Activated CD4-positive, alpha-beta T cell treated with anti-CD3 and anti-CD28 coated beads, Interleukin-10, Interleukin-2, amounts not matched to agents 100 ng/mL and 50 ng/mL, durations not matched to agents 16 hours and 8 hours (primary cell): ENCODE data around the gene ASRGL1.
"Not testable (repeated sequence)": the region's sequence is repeated elsewhere in the genome, so short reads cannot be mapped to it uniquely, and the experiment has no call there.

Experiments used
- DNase-seq: peaks from one replicate; pipeline ENCODE4 v3.0.0-alpha.2; 2020

The ASRGL1 gene

GRCh38 chr11:62353841-62354240 lies 16.6 kb downstream of the ASRGL1 start:
- DNase-seq, result no peak

- DNase-seq, result peak; percentile 11
These were observed 21.0 kb downstream of the ASRGL1 start for GRCh38 chr11:62358273-62358672.

GRCh38 chr11:62359475-62359874 lies 22.2 kb downstream of the ASRGL1 start:
- DNase-seq, result no peak

GRCh38 chr11:62360685-62361084 lies 23.4 kb downstream of the ASRGL1 start:
- DNase-seq, result no peak

- DNase-seq, result not testable (repeated sequence)
These were observed 31.7 kb downstream of the ASRGL1 start for GRCh38 chr11:62368861-62369477.

GRCh38 chr11:62370743-62371440 lies 33.6 kb downstream of the ASRGL1 start:
- peak; percentile 59 for DNase-seq

- no peak for DNase-seq
These were observed 35.6 kb downstream of the ASRGL1 start for GRCh38 chr11:62372871-62373270.

GRCh38 chr11:62373464-62374119 lies 36.3 kb downstream of the ASRGL1 start:
- no peak for DNase-seq

GRCh38 chr11:62374801-62375200 lies 37.6 kb downstream of the ASRGL1 start:
- no peak for DNase-seq

- DNase-seq, result peak; percentile 55
These were observed 41.3 kb downstream of the ASRGL1 start for GRCh38 chr11:62378459-62379063.

GRCh38 chr11:62379586-62379985 lies 42.3 kb downstream of the ASRGL1 start:
- DNase-seq, result not testable (repeated sequence)

- peak; percentile 80 for DNase-seq
These were observed 43.6 kb downstream of the ASRGL1 start for GRCh38 chr11:62380821-62381245.

GRCh38 chr11:62383822-62384221 lies 46.6 kb downstream of the ASRGL1 start:
- DNase-seq, result no peak

GRCh38 chr11:62386083-62386482 lies 48.8 kb downstream of the ASRGL1 start:
- peak; percentile 47 for DNase-seq

- no peak for DNase-seq
These were observed 50.1 kb downstream of the ASRGL1 start for GRCh38 chr11:62387381-62387780.

- no peak for DNase-seq
These were observed 51.8 kb downstream of the ASRGL1 start for GRCh38 chr11:62388999-62389398.

GRCh38 chr11:62390237-62390636 lies 53.0 kb downstream of the ASRGL1 start:
- DNase-seq, result no peak

GRCh38 chr11:62390722-62391121 lies 53.5 kb downstream of the ASRGL1 start:
- no peak for DNase-seq

GRCh38 chr11:62391642-62392425 lies 54.6 kb downstream of the ASRGL1 start:
- no peak for DNase-seq

- no peak for DNase-seq
These were observed 55.3 kb downstream of the ASRGL1 start for GRCh38 chr11:62392506-62392905.

- DNase-seq, result peak; percentile 46
These were observed 55.9 kb downstream of the ASRGL1 start for GRCh38 chr11:62393061-62393611.

GRCh38 chr11:62393735-62394134 lies 56.5 kb downstream of the ASRGL1 start:
- no peak for DNase-seq
